AG09319 (cell line): ENCODE results near the gene GUCY2F.

Source experiments
- DNase-seq: peaks from one replicate; pipeline ENCODE4 v3.0.0-alpha.2; 2010; ENCODE audit warnings: low read depth; ENCODE audit errors: extremely low read depth
- TF ChIP-seq, protein P1 (sequence below): IDR thresholded peaks from 2 replicates; pipeline ENCODE4 v1.5.1; 2011; ENCODE audit warnings: low read depth, mild to moderate bottlenecking, inconsistent platforms, low read length, moderate library complexity

The GUCY2F gene

DNA sequence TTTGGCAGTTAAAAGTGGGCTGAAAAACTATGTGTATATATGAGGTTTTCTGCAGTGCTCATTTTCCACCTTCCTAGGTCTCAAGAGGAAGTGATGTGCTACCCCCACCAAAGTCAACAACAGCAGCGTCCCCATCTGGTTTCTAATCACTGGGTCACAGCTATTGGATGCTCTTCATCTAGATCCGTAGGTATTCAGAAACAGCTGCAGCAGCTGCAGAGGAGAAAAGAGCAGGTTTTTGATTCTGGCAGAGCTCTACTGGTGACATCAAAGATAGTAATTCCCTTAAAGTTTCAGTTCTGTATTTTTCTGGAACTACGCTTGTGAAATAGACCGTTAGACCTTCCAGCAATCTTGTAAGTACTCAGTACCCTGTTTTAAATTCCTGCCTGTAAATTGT is 5.8 kb upstream of the GUCY2F start:
- DNase-seq: no peak
- TF ChIP-seq, protein P1, sequence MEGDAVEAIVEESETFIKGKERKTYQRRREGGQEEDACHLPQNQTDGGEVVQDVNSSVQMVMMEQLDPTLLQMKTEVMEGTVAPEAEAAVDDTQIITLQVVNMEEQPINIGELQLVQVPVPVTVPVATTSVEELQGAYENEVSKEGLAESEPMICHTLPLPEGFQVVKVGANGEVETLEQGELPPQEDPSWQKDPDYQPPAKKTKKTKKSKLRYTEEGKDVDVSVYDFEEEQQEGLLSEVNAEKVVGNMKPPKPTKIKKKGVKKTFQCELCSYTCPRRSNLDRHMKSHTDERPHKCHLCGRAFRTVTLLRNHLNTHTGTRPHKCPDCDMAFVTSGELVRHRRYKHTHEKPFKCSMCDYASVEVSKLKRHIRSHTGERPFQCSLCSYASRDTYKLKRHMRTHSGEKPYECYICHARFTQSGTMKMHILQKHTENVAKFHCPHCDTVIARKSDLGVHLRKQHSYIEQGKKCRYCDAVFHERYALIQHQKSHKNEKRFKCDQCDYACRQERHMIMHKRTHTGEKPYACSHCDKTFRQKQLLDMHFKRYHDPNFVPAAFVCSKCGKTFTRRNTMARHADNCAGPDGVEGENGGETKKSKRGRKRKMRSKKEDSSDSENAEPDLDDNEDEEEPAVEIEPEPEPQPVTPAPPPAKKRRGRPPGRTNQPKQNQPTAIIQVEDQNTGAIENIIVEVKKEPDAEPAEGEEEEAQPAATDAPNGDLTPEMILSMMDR: no peak

DNA sequence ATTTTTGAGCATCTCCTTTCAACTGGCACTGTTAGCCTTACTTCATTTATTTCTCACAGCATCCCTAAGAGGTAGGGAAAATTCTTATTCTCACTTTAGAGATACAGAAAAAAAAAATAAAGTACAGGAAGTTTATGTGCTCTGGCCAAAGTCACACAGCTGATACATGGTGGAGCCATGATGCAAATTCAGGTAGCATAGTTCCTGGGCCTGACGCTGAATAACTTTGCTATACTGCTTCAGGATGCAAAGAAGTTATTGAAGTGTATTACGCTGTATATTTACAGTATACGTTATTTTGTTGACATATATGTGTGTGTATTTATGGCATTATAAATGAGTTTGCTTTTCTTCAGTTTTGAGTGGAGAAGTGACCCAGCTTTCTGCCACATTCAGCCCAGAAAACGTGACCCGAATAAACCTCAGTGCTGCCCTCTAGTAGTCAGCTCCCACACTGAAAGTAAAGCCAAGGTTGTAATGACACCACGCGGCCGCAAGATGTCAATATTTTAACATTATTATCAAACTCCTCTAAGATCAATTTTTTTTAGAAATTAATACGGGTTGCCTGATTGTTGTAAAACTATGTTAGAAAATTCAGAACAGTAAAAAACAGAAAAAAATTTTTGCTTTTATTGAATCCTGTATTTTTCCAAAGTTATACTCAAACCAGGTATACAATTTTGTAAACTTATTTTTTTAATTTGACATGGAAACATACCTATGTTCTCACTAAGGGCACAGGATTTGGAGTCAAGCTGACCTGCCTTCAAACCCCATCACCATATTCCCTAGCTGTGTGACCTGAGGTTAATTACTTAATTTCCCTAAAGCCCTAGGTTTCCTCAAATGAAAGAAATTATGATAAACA is 3.8 kb upstream of the GUCY2F start:
- DNase-seq: peak; percentile 28
- TF ChIP-seq, protein P1: no peak; the same call in none of the 2 replicates

DNA sequence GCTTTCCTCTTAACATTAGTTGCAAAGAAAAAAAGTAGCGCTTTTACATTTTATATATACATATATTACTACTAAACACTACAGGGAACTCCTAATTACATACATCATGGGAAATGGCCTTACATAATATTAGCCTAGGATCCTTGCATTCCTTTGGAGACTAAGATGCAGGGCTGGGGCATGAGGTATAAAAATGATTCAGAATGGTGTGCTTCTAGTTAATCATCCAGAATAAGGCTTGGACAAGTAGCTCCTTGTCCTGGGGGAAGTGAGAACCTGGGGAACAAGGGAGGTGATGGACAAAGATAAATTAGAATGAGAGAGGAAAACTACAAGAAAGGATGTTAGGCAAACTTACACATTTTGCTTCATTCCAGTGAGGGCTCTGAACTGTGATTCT is 3.0 kb upstream of the GUCY2F start:
- no peak for DNase-seq
- TF ChIP-seq, protein P1: no peak

DNA sequence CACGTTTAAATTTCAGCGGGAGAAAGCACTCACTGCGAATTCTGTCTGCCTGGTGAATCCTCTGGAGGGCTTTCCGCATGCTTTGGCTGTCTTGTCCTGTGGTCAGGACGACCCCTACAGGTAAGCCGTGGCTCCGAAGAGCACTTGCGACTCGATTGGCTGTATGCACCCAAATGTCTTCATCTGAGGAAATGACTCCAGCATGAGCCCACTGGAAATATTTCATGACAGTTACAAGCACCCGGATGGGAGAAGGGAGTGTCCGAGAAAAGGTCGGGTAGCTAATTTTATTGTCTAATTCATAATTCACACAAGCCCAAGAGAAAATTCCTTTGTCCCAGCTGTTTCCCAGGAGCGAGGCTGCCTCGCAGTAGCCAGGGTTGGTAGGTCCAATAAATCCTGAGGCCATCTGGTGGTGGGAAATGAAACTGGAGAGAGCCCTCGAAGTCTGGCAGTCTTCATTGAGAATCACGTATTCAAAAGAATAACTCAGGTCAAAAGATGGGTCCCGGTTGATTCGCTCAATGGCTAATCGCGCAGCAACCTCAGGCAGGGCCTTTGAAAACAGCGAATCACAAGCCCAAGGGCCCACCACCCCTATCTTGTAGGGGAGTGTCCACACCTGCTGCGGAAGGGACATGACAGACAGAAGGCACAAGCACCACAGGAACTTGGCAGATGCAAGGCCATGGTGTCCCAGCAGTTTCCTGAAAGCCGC is 6.6 kb downstream of the GUCY2F start:
- no peak for DNase-seq
- TF ChIP-seq, protein P1: peak; percentile 55

DNA sequence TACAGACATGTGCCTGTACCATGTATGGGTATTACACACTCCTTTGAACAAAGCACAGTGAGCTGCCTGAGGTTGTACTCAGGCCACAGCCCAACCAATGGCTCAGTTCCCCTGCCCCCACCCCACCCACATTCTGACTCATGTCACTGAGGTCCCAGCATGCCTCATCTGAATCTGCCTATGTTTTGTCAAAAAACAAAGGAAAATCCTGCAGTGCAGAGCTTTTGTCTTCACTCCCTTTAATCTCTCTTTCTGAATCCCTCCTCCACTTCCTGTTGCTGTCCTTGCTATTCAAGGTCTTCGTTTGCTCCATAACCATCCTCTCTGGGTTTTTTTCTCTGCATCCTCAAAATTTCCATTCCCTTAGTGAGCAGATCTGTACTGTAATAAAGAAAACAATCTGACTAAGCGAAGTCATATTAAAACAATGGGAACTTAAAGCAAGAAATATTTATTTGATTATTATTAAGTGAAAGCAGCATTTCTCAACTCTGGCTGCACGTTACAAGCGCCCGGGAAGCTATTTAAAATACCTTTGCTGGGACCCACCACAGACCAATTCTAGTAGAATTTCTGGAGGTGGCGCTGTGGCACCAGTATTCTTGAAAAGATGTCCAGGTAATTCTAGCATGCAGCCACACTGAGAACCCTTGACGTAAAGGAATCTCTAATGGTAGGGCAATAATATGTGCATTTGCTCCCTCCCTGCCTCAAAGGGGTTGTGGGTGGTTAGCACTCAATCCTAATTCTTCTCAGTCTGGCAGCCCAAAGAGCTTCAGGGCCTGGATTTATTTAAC is 8.7 kb downstream of the GUCY2F start:
- TF ChIP-seq, protein P1: no peak; the same call in 1 of the 2 replicates
- DNase-seq: no peak

DNA sequence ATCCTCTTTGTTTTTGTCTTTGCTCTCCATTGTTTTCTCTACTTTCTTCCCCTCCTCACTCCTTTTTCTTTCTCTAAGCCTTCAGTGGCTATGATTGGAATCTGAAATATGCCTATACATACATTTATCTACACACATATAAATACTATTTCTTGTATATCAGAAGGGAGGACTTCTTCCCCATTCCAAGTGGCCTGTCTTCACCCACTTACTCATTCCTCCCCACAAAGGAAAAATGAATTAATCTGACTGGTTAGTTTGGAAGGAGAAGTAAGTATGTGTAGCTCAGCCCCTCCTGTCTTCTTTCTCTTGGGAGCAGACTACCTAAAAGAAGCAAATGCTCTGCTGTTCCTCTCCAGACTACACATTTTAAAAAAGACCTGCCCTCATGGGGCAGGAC is 17.7 kb downstream of the GUCY2F start:
- TF ChIP-seq, protein P1: no peak
- no peak for DNase-seq

DNA sequence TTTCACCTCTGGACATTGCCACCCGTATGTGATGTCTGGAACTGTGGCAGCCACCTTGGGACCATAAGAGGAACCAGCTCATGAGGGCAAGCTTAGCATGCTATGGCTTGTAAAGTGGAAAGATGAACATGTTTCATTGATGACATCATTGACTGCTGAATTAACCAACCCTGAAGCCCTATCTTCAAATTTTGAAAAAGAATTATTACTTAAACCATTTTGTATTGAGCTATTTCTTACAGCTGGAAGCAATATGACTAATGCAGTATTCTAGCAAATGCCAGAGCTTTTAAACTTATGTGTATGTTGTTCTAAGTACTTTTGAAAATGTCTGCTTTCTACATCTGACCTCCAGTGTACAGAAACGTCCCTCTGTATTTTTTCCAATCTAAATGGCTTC is 18.1 kb downstream of the GUCY2F start:
- no peak for DNase-seq
- TF ChIP-seq, protein P1: no peak
